ENCODE results near the gene CITED1. TPM values are rescaled to one million over a fixed set of nuclear protein-coding genes. Genes with fewer than 3 reads are reported as not detected.

The CITED1 gene
- total and polyA plus RNA-seq, 2 donors (not counting 1 experiment from before 2014, with no cell fraction given) = not detected

- no peak overlapping the region for H3K27ac ChIP-seq (ENCODE audit: low read length in 2 of 2)
- TF ChIP-seq CTCF (IDR thresholded peaks at IDR 0.05) (no peak), EZH2 (IDR thresholded peaks at IDR 0.05; ENCODE audit: borderline replicate concordance, insufficient read depth, low read depth, low read length, poor library complexity, severe bottlenecking) (no peak)
- ChIA-PET POLR2A (no interaction called here), CTCF (no interaction called here)
- no peaks in the 10 kb centered on the region for H3K36me3 ChIP-seq (replicated peaks in 1 of 2; ENCODE audit: control extremely low read depth in 1 of 2, control insufficient read depth in 1 of 2, extremely low read depth in 1 of 2, insufficient read depth in 2 of 2, low read length in 1 of 2)
- intact Hi-C loops (cut with micrococcal nuclease) = no loop called here
- no peaks in the 10 kb centered on the region for H3K27me3 ChIP-seq (replicated peaks in 1 of 4; ENCODE audit: control extremely low read depth in 1 of 4, control insufficient read depth in 3 of 4, insufficient read depth in 4 of 4, low read length in 3 of 4)
- no peak overlapping the region for H3K27ac Mint-ChIP-seq
- H3K4me3 Mint-ChIP-seq = no peak overlapping the region
- no peaks in the 10 kb centered on the region for H3K79me2 ChIP-seq (ENCODE audit: control insufficient read depth, insufficient read depth, low read length)
- DNase-seq = no peak
- peaks cover 5% of the 10 kb centered on the region for H3K27me3 Mint-ChIP-seq
- no peaks in the 10 kb centered on the region for H4K20me1 ChIP-seq (ENCODE audit: control insufficient read depth, insufficient read depth, low read length, poor library complexity, severe bottlenecking)
- no peaks in the 10 kb centered on the region for H3K4me1 ChIP-seq (ENCODE audit: control insufficient read depth in 2 of 2, insufficient read depth in 2 of 2, low read length in 2 of 2)
- ATAC-seq (ENCODE audit: low read depth) = no peak
- no peak overlapping the region for H3K4me2 ChIP-seq (replicated peaks; ENCODE audit: low read depth, low read length, poor library complexity, severe bottlenecking)
- H3K9ac ChIP-seq (ENCODE audit: low read length) = no peak overlapping the region
- no peaks in the 10 kb centered on the region for H3K9me3 ChIP-seq (ENCODE audit: control extremely low read depth in 1 of 3, control insufficient read depth in 2 of 3, insufficient read depth in 1 of 3, low read length in 2 of 3)
- no CpG with 5 or more reads among the region's 7 CpGs for WGBS (ENCODE audit: insufficient coverage)
- no peak overlapping the region for H2AFZ ChIP-seq (ENCODE audit: insufficient read depth, low read depth, low read length, poor library complexity, severe bottlenecking)
- H3K9me3 Mint-ChIP-seq (ENCODE audit: insufficient read depth) = no peaks in the 10 kb centered on the region
- H3K4me3 ChIP-seq (ENCODE audit: control extremely low read depth in 1 of 5, extremely low read depth in 1 of 5, insufficient read depth in 1 of 5, low read depth in 2 of 5, low read length in 4 of 5) = no peak overlapping the region
- H3K4me1 Mint-ChIP-seq = no peaks in the 10 kb centered on the region
Measured at GRCh38 chrX:72262077-72262476, 43.6 kb downstream of the CITED1 start.

- H3K4me3 ChIP-seq (ENCODE audit: control extremely low read depth in 1 of 5, extremely low read depth in 1 of 5, insufficient read depth in 1 of 5, low read depth in 2 of 5, low read length in 4 of 5) = no peak overlapping the region
- no peak for ATAC-seq (ENCODE audit: low read depth)
Measured at GRCh38 chrX:72260448-72260847, 45.3 kb downstream of the CITED1 start.

More at GRCh38 chrX:72260448-72260847, 45.3 kb downstream of the CITED1 start:
- H3K27ac Mint-ChIP-seq = no peak overlapping the region
- no peaks in the 10 kb centered on the region for H3K36me3 ChIP-seq (replicated peaks in 1 of 2; ENCODE audit: control extremely low read depth in 1 of 2, control insufficient read depth in 1 of 2, extremely low read depth in 1 of 2, insufficient read depth in 2 of 2, low read length in 1 of 2)
- no peaks in the 10 kb centered on the region for H3K9me3 Mint-ChIP-seq (ENCODE audit: insufficient read depth)
- no peak overlapping the region for H2AFZ ChIP-seq (ENCODE audit: insufficient read depth, low read depth, low read length, poor library complexity, severe bottlenecking)
- H3K9me3 ChIP-seq (ENCODE audit: control extremely low read depth in 1 of 3, control insufficient read depth in 2 of 3, insufficient read depth in 1 of 3, low read length in 2 of 3) = no peaks in the 10 kb centered on the region
- no peaks in the 10 kb centered on the region for H3K27me3 ChIP-seq (replicated peaks in 1 of 4; ENCODE audit: control extremely low read depth in 1 of 4, control insufficient read depth in 3 of 4, insufficient read depth in 4 of 4, low read length in 3 of 4)
- H3K27ac ChIP-seq (ENCODE audit: low read length in 2 of 2) = no peak overlapping the region
- H3K27me3 Mint-ChIP-seq = peaks cover 17% of the 10 kb centered on the region
- H3K4me3 Mint-ChIP-seq = no peak overlapping the region
- CTCF ChIA-PET = interaction anchor here (1.3 kb wide), 1 partner anchor 15 kb away, joined by 3 read pairs; no protein-coding TSS in a partner anchor
- TF ChIP-seq CTCF (IDR thresholded peaks at IDR 0.05) = no peak
- no peak for TF ChIP-seq EZH2 (IDR thresholded peaks at IDR 0.05; ENCODE audit: borderline replicate concordance, insufficient read depth, low read depth, low read length, poor library complexity, severe bottlenecking)
- no peak overlapping the region for H3K4me2 ChIP-seq (replicated peaks; ENCODE audit: low read depth, low read length, poor library complexity, severe bottlenecking)
- no peak for DNase-seq
- H4K20me1 ChIP-seq (ENCODE audit: control insufficient read depth, insufficient read depth, low read length, poor library complexity, severe bottlenecking) = no peaks in the 10 kb centered on the region
- intact Hi-C loops (cut with micrococcal nuclease) = no loop called here
- no peaks in the 10 kb centered on the region for H3K79me2 ChIP-seq (ENCODE audit: control insufficient read depth, insufficient read depth, low read length)
- POLR2A ChIA-PET = no interaction called here
- 87% methylated on average over 4 of the region's 4 CpGs for WGBS (ENCODE audit: insufficient coverage)
- no peaks in the 10 kb centered on the region for H3K4me1 Mint-ChIP-seq
- no peaks in the 10 kb centered on the region for H3K4me1 ChIP-seq (ENCODE audit: control insufficient read depth in 2 of 2, insufficient read depth in 2 of 2, low read length in 2 of 2)
- no peak overlapping the region for H3K9ac ChIP-seq (ENCODE audit: low read length)
